ENCODE measurements around the gene GRK3.
"Not testable (repeated sequence)": the region's sequence is repeated elsewhere in the genome, so short reads cannot be mapped to it uniquely, and the experiment has no call there.

The GRK3 gene

DNA sequence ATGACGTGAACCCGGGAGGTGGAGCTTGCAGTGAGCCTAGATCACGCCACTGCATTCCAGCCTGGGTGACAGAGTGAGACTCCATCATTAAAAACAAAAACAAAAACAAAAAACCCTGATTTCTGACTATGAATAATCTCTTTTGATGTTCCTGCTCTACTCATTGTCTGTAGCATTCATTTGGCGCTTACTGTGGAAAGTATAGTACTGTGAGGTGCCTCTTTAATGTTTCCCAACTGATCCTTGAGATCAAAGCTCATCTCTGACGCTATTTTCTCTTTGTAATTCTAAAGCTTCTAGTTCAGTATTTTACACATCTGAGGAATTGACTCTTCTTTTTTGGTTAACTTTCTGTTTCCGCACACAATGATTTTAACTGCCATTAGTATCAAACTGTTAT is 60.0 kb downstream of the GRK3 start:
- DNase-seq (ENCODE audit: low read depth in 1 of 2, low spot score in 1 of 2) = no peak

DNA sequence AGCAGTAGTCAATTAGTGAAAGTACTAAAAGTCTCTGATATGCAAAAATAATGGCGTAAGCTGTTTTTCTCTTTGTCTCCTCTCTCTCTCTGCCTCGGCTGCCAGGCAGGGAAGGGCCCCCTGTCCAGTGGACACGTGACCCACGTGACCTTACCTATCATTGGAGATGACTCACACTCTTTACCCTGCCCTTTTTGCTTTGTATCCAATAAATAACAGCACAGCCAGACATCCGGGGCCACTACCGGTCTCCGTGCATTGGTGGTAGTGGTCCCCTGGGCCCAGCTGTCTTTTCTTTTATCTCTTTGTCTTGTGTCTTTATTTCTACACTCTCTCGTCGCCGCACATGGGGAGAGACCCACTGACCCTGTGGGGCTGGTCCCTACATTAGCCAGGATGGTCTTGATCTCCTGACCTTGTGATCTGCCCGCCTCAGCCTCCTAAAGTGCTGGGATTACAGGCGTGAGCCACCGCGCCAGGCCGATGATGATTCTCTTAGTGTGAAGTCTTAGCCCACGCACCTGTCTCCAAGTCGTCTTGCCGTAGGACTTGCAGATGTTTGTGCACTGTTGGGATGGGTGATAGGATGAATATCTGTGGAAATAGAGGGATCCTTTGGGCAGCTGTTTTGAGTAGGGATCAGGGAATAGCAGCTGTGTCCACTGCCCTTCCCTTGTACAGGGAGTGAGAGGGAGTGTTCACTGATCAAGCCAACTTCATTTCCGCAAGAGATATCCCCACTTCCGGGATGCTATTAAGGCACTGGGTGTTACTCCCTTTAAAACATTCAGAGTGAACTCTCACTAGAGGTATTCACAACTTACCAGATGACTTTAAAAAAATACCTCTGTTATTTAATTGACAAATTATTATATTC is 61.5 kb downstream of the GRK3 start:
- DNase-seq (ENCODE audit: low read depth in 1 of 2, low spot score in 1 of 2) = not testable (repeated sequence)

DNA sequence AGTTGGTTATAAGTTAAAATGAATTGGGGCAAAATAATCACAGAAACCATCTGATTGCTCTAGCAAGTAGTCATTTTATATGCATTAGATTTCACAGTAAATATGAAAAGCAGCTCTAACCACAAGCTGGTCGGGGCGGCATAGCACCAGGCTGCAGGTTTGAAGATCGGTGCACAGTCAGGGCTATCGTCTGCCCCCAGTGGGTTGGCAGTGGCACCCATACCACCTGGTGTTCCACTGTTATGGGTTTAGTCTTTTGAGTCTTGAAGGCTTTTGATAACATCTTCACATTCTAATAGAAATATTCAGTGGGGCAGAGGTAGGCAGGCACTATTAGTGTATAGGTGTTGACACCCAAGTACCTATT is 62.1 kb downstream of the GRK3 start:
- DNase-seq (ENCODE audit: low read depth in 1 of 2, low spot score in 1 of 2) = no peak

DNA sequence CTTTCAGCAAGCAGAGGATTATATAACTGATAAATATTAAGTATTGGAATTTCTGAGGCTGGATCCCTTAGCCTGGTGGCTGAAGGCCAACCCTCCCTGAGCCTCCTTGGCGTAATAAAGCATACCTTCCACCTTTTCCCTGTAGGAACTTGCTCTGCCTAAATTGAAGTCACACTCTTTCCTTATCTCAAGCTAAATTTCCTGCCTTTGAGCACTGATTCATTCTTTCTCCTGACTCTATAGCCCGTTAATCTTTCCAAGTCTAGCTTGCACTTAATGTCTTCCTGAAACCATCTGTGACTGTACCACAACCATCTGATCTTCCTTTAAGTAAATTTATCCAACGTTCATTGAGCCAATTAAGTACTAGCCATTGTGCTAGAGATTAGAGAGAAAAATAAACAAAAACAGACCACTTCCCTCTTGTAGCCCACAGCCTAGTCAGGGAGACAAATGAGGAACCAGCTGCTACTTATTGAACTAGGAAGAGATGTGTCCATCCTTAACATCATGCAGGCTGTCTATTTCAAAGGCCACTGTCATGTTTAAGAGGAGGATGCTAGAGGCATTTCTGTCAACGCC is 62.9 kb downstream of the GRK3 start:
- no peak for DNase-seq (ENCODE audit: low read depth in 1 of 2, low spot score in 1 of 2)

DNA sequence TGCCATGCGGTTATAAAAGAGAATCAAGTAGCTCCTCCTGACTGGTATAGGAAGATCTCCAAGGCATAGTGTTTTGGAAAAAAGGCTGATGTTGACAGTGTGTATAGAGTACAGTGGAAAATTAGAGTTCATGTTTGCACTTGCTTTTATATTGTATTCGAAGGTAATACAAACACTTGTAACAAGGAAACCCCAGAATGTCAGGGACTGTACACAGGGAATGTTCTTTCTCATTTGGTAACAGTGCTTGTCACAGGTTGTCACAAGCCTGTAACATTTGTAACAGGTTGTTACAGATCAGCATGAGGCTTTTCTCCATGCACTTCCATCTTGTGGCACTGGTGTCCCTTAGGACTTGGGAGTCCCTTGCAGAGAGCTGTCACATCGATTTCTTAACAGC is 64.0 kb downstream of the GRK3 start:
- no peak for DNase-seq (ENCODE audit: low read depth in 1 of 2, low spot score in 1 of 2)

DNA sequence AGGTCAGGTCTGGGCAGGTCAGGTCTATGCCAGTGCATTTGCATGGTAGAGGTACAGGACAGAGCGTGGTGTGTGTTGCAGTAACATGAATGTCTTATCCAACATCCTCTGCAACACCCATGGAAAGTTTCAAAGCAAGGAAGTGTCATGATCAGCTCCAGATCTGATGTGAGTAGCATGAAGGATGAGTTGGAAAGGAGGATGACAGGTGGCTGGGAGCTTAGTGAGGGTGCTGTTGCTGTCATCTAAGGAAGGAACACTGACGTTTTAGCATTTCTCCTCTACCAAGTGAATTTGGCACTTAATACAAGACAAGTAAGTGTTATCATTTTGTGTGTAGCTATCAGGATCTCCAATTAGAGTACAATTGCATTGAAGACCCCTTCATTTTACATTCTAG is 65.1 kb downstream of the GRK3 start:
- DNase-seq (ENCODE audit: low read depth in 1 of 2, low spot score in 1 of 2) = no peak

DNA sequence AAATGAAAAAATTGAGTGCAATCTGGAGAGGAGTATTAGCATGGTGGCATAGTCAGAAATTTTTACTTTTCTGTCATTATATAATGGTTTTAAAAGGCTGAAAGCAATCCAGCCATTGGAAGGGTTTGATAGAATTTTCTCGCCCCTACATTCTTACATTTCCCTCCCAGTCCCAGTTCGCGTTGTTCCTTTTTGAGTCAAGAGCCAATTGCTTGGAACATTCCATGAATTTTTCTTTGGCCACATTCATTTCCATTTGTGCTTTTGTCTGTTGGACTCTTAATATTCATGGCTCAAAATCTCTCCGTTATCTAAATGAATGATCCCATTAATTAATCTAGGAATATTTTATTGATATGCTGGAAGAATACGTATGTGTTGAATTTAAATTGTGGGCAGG is 66.0 kb downstream of the GRK3 start:
- DNase-seq (ENCODE audit: low read depth in 1 of 2, low spot score in 1 of 2) = no peak

DNA sequence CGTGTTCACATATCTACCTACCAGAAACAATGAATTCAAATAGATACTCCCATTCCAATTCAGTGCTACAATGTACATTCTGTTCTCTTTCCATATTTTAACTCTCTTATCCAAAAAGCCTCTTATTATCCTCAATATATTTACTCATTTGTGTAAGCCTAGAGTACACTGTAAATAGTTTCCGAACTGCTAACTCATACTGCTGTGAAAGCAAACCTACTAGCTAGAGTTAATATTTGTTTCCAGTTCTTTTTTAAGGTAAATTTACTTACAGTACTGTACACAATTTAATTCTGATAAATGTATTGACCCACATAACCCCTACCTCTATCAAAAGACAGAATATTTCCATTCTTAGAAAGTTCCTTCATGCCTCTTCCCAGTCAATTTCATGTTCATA is 71.8 kb downstream of the GRK3 start:
- DNase-seq (ENCODE audit: low read depth in 1 of 2, low spot score in 1 of 2) = no peak

DNA sequence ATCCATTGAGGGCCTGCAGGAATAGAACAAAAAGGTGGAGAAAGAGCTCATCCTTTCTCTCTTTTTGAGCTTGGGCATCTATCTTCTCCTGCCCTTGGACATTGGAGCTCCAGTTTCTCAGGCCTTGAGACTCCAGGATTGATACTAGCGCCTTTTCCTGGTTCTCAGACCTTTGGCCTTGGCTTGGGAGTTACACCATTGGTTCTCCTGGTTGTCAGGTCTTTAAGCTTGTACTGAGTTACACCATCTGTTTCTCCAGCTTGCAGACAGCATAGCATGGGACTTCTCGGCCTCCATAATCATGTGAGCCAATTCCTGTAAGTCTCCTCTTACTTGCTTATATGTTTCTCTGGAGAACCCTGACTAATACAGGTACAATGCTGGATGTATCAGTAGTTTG is 72.6 kb downstream of the GRK3 start:
- no peak for DNase-seq (ENCODE audit: low read depth in 1 of 2, low spot score in 1 of 2)

DNA sequence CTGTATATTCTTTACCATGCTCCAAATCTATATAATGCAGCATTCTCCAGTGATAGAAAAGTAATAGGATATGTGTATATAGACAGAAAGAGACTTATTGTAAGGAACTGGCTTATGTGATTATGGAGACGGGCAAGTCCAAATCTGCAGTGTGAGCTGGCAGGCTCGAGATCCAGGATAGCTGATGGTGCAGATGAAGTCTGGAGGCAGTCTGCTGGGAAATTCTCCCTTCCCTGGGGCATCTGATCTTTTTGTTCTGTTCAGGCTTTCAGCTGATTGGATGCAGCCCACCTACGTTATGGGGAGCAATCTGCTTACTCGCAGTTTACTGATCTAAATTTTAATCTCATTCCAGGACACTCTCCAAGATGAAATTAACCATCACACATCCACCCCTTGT is 73.2 kb downstream of the GRK3 start:
- no peak for DNase-seq (ENCODE audit: low read depth in 1 of 2, low spot score in 1 of 2)

DNA sequence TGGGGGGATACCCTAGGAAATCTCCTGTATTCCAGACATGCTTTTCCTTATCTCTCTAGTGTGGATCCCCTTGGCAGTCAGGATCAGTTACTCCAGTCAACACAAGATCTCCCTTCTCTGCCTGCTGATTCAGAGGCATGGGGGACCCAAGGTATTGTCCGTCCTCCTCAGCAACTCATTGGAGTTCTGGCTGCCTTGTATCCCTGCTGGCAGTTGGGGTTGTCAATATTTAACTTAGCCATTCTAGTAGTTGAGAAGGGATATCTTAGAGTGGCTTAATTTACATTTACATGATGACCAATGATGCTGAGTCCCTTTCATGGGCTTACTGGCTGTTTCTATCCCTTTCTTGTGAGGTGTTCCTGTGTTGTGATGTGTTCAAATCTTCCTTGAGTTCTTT is 74.2 kb downstream of the GRK3 start:
- DNase-seq (ENCODE audit: low read depth in 1 of 2, low spot score in 1 of 2) = no peak

DNA sequence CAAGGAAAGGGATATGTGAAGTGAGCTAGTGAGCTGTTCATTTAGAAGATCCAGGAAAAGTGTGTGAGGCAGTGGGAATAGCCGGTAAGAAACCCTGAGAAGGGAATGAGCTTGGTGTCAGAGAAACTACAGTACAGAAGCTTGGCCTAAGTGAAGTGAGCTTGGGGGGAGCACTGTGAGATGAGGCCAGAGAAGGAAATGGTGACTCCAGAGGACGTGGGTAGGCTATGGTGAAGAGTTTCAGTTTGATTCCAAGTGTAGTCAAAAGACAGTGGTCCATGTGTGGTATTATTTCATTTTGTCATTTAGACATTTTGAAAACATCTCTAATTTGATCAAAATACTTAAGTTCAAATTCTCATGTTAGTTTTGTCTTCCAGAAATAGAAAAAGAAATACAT is 77.2 kb downstream of the GRK3 start:
- DNase-seq (ENCODE audit: low read depth in 1 of 2, low spot score in 1 of 2) = no peak

DNA sequence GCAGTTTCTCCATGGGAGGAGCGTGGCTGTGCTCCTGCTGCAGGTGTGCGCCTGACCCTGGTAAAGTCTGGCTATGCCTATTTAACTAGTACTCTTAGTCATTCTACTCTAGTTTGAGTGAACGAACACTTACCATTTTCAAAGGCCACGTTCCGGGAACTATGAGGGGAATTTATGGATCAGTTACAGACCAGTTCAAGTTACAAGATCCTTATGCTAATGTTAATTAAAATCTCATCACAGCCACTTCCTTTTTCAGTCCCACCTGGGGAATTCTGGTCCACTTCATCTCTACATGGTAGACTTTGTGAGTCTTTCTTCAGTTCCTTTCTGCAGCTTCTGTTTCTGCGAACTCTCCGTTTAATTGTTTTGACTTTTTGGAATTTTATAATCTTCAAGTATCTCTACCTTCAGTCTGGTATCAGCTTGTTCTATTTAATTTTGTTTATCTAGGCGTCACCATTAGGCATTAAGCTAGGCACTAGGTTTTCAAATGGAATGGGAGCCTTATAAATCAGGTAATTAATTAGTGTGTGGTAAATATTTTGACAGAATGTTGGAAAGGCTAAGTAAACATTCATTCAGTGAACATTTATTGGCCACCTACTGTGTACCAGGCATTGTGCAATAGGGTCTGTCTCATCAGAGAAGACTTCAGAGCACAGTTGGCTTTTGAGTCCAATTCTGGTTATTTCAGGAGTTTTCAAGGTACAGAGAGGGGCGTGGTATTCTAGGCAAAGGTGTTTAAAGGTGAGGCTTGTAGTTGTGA is 78.9 kb downstream of the GRK3 start:
- DNase-seq (ENCODE audit: low read depth in 1 of 2, low spot score in 1 of 2) = no peak

DNA sequence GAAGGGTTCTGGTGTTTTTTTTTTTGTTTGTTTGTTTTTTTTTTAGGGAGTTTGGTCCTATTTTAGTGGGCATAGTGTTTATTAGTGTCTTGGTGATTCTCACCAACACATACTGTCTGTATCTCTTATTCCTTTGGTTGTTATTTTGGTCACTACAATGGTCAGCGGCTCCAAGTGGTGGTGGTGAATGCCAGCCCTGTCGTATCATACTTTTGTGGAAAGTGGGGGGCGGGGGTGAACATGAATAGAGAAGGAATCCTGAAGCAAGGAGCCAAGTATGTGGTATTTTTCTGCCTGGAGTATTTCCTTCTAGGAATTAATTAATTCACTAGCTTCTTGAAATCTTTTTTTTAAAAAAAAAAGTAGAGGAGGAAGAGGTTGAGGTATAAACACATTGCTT is 79.6 kb downstream of the GRK3 start:
- no peak for DNase-seq (ENCODE audit: low read depth in 1 of 2, low spot score in 1 of 2)

DNA sequence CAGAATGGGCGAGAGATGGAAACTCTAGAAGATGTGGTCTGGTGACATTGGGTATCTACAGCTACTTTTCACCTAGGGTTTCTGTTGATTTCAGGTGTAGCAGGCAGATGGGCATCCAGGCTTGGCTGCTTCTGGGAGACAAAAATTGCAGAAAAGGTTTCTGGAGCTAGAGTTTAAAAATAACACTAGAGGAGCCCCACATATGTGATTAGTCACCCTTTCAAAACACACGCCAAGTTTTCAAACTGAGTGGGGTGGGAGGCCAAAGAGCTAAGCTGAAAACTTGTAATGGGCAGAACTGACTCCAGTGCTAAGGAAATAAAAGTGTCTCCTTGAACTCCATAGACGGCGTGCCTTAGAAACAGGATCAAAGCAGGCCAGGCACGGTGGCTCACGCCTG is 80.8 kb downstream of the GRK3 start:
- DNase-seq (ENCODE audit: low read depth in 1 of 2, low spot score in 1 of 2) = no peak

DNA sequence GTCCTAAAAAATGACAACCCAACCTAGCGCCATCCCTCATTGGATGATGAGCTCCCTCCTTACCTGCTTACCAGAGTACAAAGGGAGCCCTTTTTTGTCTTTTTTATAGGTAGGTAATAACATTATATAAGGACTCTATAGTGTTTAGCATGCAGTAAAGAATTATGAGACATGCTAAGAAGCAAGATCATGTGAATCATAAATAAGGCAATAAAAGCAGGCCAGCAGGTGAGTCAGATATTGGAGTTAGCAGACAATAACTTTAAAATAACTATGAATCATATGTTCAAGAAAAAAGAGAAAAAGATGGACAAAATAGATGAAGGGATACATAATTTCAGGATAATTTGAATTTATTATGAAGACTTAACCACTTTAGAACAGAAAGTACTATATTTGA is 81.5 kb downstream of the GRK3 start:
- no peak for DNase-seq (ENCODE audit: low read depth in 1 of 2, low spot score in 1 of 2)

DNA sequence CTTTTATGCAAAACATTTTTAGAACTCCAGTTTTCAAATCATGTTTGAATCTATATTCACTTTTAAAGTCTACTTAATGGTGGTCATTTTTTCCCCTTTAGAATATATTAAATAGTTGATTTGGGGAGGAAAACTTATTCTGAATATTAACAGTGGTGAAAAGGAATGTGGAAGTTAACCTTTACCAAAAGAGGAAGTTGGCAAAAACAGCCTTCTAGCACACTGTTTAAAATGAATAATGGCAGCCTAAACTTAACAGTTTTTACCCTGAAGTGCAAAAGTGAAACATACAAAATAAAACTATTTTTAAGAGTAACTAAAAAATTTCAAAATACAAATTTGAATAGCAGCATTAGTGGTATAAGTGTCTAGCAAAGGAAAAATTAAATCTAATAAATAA is 86.4 kb downstream of the GRK3 start:
- no peak for DNase-seq (ENCODE audit: low read depth in 1 of 2, low spot score in 1 of 2)

DNA sequence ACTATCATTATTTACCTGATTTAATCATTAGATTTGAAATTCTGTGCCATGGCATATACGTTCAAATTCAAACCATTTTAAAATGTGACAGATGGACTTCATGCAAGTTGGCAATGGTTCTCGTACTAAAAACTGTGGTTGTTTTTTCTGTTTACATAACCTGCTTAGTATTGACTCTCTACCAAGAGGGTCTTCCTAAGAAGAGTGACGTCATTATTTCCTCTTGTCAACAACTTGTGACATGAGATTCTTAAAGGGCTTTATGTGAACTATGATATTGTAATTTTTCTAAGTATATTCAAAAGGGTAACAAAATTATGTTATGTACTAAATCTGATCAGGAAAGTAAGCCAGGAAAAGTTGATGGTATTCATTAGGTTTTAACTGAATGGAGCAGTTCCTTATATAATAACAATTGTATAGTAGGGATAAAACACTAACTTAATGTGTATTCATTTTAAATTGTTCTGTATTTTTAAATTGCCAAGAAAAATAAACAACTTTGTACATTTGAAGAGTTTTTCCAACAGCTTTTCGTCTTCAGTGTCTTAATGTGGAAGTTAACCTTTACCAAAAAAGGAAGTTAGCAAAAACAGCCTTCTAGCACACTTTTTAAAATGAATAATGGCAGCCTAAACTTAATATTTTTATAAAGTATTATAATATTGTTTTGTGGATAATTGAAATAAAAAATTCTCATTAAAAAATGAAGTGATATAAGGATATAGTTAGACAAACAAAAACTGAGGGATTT is 87.0 kb downstream of the GRK3 start:
- DNase-seq (ENCODE audit: low read depth in 1 of 2, low spot score in 1 of 2) = no peak

DNA sequence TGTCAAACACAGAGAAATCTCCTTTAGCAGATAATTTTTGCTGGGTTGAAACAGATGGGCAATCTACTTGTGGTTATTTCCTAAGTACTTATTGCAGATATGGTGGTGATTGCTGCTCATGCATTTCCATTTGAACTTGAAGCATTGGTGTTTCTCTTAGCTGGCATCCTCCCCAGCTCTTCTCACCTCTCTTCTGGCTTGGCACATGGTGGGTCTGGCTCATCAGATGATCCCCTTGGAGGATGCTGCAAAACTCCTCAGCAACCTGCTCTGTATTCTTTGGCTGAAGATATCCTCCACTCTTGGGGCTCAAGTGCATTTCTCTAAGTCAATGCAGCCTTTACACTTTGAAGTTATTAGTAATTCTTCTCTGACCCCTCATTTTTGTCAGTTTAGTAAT is 90.2 kb downstream of the GRK3 start:
- DNase-seq (ENCODE audit: low read depth in 1 of 2, low spot score in 1 of 2) = no peak

DNA sequence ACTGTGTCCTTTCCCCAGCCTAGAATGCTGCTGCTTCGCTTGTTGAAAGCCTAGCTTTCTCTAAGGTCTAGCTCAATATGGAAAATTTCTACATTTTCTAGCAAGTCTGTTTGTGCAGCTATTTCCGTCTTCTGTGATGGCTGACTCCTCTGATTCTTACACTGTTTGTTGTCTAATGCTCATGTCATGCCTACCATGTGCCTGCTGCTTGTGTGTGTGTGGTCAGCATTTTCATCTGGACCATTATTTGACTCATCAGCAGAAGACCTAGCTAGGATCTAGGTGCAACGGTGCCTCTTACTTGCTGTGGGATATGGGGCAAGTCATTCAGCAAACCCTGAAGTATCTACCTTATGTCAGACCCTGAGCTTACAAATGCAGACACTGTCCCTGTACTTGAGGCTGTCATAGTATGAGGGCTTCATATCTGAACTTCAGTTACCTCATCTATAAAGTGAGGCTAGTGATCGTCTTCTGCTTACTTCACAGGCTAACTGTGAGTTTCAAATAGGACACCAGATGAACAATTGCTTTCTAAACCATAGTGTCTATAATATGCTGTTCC is 91.0 kb downstream of the GRK3 start:
- DNase-seq (ENCODE audit: low read depth in 1 of 2, low spot score in 1 of 2) = no peak

DNA sequence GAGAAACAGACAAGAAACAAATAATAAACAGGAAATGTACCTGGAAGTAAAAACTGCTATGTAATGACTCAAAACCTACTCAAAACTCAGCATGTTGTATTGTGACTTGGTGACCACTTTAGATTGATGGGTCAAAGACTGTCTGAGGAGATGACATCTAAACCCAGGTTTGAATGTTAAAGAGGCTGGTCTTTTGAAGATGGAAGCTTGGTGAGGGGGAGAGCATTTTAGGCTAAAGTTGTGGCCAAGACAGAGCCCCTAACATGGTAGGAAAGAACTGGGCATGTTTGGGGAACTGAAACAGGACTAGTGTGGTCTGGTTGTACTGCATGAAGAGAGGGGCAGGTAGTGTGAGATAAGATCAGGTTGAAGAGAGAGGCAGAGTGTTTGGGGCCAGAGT is 92.2 kb downstream of the GRK3 start:
- DNase-seq (ENCODE audit: low read depth in 1 of 2, low spot score in 1 of 2) = no peak

Measured in activated CD4-positive, alpha-beta T cell treated with anti-CD3 and anti-CD28 coated beads, Interleukin-2, amount 50 U/mL, for 24 hours (primary cell).